GM12878 (cell line): ENCODE measurements around the gene SPOCK1.

Experiments used
- CBFB ChIP-seq: IDR thresholded peaks from 2 replicates; pipeline ENCODE4 v1.6.1; 2016; ENCODE audit warnings: antibody characterized with exemption, low read depth
- CEBPB ChIP-seq, 2 experiments: fragments of 150-350 bp in 1 of 2; IDR thresholded peaks; 2 replicates each; pipeline ENCODE4 v1.6.1; 2012 to 2014; ENCODE audit warnings: low read depth in 2 of 2, low read length in 2 of 2, borderline replicate concordance in 1 of 2, inconsistent platforms in 1 of 2
- FOXM1 ChIP-seq: IDR thresholded peaks from 2 replicates; pipeline ENCODE4 v1.6.1; 2012; ENCODE audit warnings: low read depth, mild to moderate bottlenecking, inconsistent platforms, low read length, moderate library complexity
- ZNF24 ChIP-seq: fragments of 450-650 bp; IDR thresholded peaks from 2 replicates; pipeline ENCODE4 v1.6.1; 2017; ENCODE audit warnings: antibody characterized with exemption, mild to moderate bottlenecking
- TF ChIP-seq, protein P1 (sequence below): fragments of 450-650 bp; formaldehyde crosslinking; IDR thresholded peaks from 2 replicates; pipeline ENCODE4 v1.5.0; 2022; ENCODE audit warnings: mild to moderate bottlenecking, missing genetic modification characterization
- TF ChIP-seq, protein P2 (sequence below), 3 experiments: IDR thresholded peaks in 2 of 3; conservative IDR thresholded peaks in 1 of 3; 2 replicates each; pipeline ENCODE4 v1.5.1; 2011; ENCODE audit warnings: low read depth in 3 of 3, low read length in 3 of 3, mild to moderate bottlenecking in 3 of 3, control low read depth in 2 of 3, moderate library complexity in 2 of 3, inconsistent platforms in 1 of 3, mixed read lengths in 1 of 3; ENCODE audit not compliant: control insufficient read depth in 2 of 3, insufficient read depth in 1 of 3; ENCODE audit errors: extremely low read depth in 1 of 3

- TF ChIP-seq ZNF24: no peak
- no peak for TF ChIP-seq CEBPB (IDR thresholded peaks at IDR 0.05; ENCODE audit: borderline replicate concordance in 1 of 2, low read depth in 2 of 2, low read length in 2 of 2)
- TF ChIP-seq, protein P1, sequence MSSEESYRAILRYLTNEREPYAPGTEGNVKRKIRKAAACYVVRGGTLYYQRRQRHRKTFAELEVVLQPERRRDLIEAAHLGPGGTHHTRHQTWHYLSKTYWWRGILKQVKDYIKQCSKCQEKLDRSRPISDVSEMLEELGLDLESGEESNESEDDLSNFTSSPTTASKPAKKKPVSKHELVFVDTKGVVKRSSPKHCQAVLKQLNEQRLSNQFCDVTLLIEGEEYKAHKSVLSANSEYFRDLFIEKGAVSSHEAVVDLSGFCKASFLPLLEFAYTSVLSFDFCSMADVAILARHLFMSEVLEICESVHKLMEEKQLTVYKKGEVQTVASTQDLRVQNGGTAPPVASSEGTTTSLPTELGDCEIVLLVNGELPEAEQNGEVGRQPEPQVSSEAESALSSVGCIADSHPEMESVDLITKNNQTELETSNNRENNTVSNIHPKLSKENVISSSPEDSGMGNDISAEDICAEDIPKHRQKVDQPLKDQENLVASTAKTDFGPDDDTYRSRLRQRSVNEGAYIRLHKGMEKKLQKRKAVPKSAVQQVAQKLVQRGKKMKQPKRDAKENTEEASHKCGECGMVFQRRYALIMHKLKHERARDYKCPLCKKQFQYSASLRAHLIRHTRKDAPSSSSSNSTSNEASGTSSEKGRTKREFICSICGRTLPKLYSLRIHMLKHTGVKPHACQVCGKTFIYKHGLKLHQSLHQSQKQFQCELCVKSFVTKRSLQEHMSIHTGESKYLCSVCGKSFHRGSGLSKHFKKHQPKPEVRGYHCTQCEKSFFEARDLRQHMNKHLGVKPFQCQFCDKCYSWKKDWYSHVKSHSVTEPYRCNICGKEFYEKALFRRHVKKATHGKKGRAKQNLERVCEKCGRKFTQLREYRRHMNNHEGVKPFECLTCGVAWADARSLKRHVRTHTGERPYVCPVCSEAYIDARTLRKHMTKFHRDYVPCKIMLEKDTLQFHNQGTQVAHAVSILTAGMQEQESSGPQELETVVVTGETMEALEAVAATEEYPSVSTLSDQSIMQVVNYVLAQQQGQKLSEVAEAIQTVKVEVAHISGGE (CRISPR knock-in tag): no peak
- TF ChIP-seq CBFB: no peak
- no peak for TF ChIP-seq FOXM1
- TF ChIP-seq, protein P2, sequence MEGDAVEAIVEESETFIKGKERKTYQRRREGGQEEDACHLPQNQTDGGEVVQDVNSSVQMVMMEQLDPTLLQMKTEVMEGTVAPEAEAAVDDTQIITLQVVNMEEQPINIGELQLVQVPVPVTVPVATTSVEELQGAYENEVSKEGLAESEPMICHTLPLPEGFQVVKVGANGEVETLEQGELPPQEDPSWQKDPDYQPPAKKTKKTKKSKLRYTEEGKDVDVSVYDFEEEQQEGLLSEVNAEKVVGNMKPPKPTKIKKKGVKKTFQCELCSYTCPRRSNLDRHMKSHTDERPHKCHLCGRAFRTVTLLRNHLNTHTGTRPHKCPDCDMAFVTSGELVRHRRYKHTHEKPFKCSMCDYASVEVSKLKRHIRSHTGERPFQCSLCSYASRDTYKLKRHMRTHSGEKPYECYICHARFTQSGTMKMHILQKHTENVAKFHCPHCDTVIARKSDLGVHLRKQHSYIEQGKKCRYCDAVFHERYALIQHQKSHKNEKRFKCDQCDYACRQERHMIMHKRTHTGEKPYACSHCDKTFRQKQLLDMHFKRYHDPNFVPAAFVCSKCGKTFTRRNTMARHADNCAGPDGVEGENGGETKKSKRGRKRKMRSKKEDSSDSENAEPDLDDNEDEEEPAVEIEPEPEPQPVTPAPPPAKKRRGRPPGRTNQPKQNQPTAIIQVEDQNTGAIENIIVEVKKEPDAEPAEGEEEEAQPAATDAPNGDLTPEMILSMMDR (IDR thresholded peaks at IDR 0.05 in 2 of 3, conservative IDR thresholded peaks at IDR 0.05 in 1 of 3; ENCODE audit: control insufficient read depth in 2 of 3, extremely low read depth in 1 of 3, insufficient read depth in 1 of 3, low read depth in 3 of 3, low read length in 3 of 3): no peak
These were observed 479.9 kb downstream of the SPOCK1 start for GRCh38 chr5:137019229-137019628.
